A673 (cell line): ENCODE data around the gene CA5A. TPM values are rescaled to one million over a fixed set of nuclear protein-coding genes. Genes with fewer than 3 reads are reported as not detected.
"Not testable (repeated sequence)": the region's sequence is repeated elsewhere in the genome, so short reads cannot be mapped to it uniquely, and the experiment has no call there.

Experiments used
- BruUV-seq: library from RNA; stranded (reverse); fragments of 400-500 nt; replicated peaks from 2 replicates; lab custom pipeline; 2021; lab: Mats Ljungman, UMichigan
- CTCF ChIA-PET: fragments of 300-600 bp; sonication (Branson Sonifier 250); formaldehyde crosslinking; loops from one replicate; lab custom pipeline; 2022; ENCODE audit warnings: antibody characterized with exemption; lab: Charles Lee
- POLR2A ChIA-PET: fragments of 300-600 bp; sonication (Branson Sonifier 250); formaldehyde crosslinking; loops from one replicate; lab custom pipeline; 2022; ENCODE audit warnings: antibody characterized with exemption; ENCODE audit not compliant: low non-redundant PET; lab: Charles Lee
- DNase-seq: peaks from one replicate; pipeline ENCODE4 v3.0.0-alpha.2; 2015; ENCODE audit warnings: low spot score
- H3K27ac ChIP-seq: fragments of 200-600 bp; sonication (generic); 2 replicates; pipeline ENCODE4 v1.5.1; 2016; ENCODE audit warnings: mixed run types, low read depth, mild to moderate bottlenecking, mixed read lengths, antibody characterized with exemption, low read length; ENCODE audit not compliant: poor library complexity, severe bottlenecking
- H3K27me3 ChIP-seq: fragments of 200-600 bp; sonication (generic); replicated peaks from 2 replicates; pipeline ENCODE4 v1.6.1; 2017; ENCODE audit warnings: mixed run types, low read depth, mild to moderate bottlenecking, mixed read lengths, antibody characterized with exemption, low read length; ENCODE audit not compliant: insufficient read depth, poor library complexity
- H3K36me3 ChIP-seq: fragments of 200-600 bp; sonication (generic); 2 replicates; pipeline ENCODE4 v1.6.1; 2016; ENCODE audit warnings: mixed run types, mild to moderate bottlenecking, mixed read lengths, antibody characterized with exemption, low read length; ENCODE audit not compliant: insufficient read depth, poor library complexity, severe bottlenecking
- H3K4me1 ChIP-seq: fragments of 200-600 bp; sonication (generic); 2 replicates; pipeline ENCODE4 v1.6.1; 2017; ENCODE audit warnings: mixed run types, mild to moderate bottlenecking, mixed read lengths, antibody characterized with exemption, low read length; ENCODE audit not compliant: insufficient read depth, poor library complexity, severe bottlenecking
- H3K4me3 ChIP-seq: fragments of 200-600 bp; sonication (generic); 2 replicates; pipeline ENCODE4 v1.5.1; 2016; ENCODE audit warnings: low read depth, mixed run types, mild to moderate bottlenecking, mixed read lengths, low read length; ENCODE audit not compliant: poor library complexity, severe bottlenecking
- H3K9me3 ChIP-seq: fragments of 200-600 bp; sonication (generic); 2 replicates; pipeline ENCODE4 v1.6.1; 2016; ENCODE audit warnings: mixed run types, low read depth, mild to moderate bottlenecking, mixed read lengths, antibody characterized with exemption, low read length; ENCODE audit not compliant: poor library complexity, severe bottlenecking
- CTCF ChIP-seq: fragments of 300-800, 200-600 bp; sonication (generic); conservative IDR thresholded peaks from 2 replicates; pipeline ENCODE4 v1.5.1; 2017; ENCODE audit warnings: low read depth, mild to moderate bottlenecking, antibody characterized with exemption, low read length, moderate library complexity, mixed read lengths
- EZH2 ChIP-seq: fragments of 200-600 bp; sonication (generic); IDR thresholded peaks from 2 replicates; pipeline ENCODE4 v1.6.1; 2017; ENCODE audit warnings: borderline replicate concordance, low read depth, mild to moderate bottlenecking, mixed read lengths, antibody characterized with exemption, low read length; ENCODE audit not compliant: poor library complexity, severe bottlenecking
- intact Hi-C: fragments of 100-400 bp; cut with micrococcal nuclease; formaldehyde crosslinking; loops from one replicate; pipeline ENCODE4 v1.10.0; 2022; ENCODE audit not compliant: unreplicated experiment
- total RNA-seq: library from RNA; stranded (reverse); gene quantifications from 2 replicates; pipeline ENCODE4 v1.2.3, GENCODE V29; 2021

CA5A gene
- total RNA-seq, 1 experiment from 2014 or later: not detected

DNA sequence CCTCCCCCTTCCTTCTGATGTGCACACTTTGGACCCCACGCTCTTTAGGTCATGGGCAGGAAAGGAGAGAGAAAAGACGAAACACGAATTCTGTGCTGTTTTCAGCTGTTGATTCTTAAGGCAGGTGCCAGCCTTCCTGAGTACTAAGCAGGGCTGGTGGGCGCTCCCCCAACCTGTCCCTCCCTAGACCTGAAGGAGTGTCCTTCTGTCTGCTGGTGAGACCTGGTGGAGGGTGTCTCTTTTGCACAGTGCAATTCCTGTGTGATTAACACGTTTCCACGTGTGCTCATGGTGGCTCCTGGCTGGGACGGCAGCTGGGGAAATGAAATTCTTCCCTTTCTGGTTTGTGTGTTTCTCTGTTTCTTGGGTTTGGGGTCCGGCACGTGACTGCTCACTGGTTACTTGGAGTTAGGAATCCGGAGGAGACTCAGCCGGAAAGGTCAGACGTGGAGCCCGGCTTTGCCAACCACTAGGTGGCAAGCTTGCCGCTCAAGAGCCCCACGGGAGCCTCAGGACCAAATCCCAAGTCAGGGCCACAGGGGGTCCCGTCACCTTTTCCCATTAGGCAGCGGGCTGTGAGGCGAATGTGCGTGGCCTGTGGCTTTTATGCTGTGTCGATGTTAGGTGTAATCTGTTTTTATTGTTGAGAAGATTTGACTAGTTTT, 46.9 kb upstream of the CA5A start:
- peak; percentile 48 for TF ChIP-seq CTCF
- H3K4me1 ChIP-seq, H3K27me3 ChIP-seq, H3K9me3 ChIP-seq, DNase-seq, H3K27ac ChIP-seq, H3K4me3 ChIP-seq, BruUV-seq, H3K36me3 ChIP-seq, intact Hi-C loops, CTCF ChIA-PET, POLR2A ChIA-PET: not testable (repeated sequence)

DNA sequence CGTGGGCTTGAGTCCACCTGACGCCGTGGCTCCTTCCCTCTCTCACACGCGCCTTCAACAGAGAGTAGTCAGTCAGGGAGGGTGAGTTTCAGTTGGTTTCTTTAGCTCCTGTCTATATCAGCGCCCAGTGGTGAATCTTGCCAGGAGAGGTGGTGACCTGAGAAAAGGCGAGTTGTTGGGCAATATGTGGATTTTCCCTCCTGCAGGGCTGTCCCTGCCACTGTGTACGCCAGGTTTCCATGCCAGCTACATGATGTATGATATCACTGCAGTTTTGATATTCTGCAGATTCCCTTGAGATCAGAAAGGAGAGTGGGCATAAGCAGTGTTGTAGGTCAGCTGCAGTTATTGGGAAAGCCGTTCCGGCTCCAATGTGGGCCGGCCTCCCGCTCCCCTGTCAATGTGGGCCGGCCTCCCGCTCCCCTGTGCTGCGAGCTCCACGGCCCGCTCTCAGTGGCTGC, 46.3 kb upstream of the CA5A start:
- Histone ChIP-seq H3K4me3 (no peak overlapping the region), H3K27ac (no peak overlapping the region), H3K27me3 (no peaks in the 10 kb centered on the region), H3K9me3 (no peaks in the 10 kb centered on the region), H3K36me3 (no peaks in the 10 kb centered on the region), H3K4me1 (no peaks in the 10 kb centered on the region)
- no peak for TF ChIP-seq CTCF
- no peak for TF ChIP-seq EZH2
- intact Hi-C loops: no loop called here
- ChIA-PET CTCF (no interaction called here), POLR2A (no interaction called here)
- BruUV-seq: no TSS peak
- no peak for DNase-seq

- POLR2A ChIA-PET, CTCF ChIA-PET, DNase-seq, H3K4me1 ChIP-seq, H3K4me3 ChIP-seq, BruUV-seq, H3K27me3 ChIP-seq, intact Hi-C loops, H3K27ac ChIP-seq, H3K36me3 ChIP-seq, H3K9me3 ChIP-seq: not testable (repeated sequence)
Measured at GRCh38 chr16:87981376-87981775, 45.0 kb upstream of the CA5A start.

GRCh38 chr16:87979911-87980630, 43.7 kb upstream of the CA5A start:
- DNase-seq, H3K9me3 ChIP-seq, H3K4me1 ChIP-seq, H3K27ac ChIP-seq, BruUV-seq, intact Hi-C loops, H3K36me3 ChIP-seq, H3K27me3 ChIP-seq, POLR2A ChIA-PET, H3K4me3 ChIP-seq, CTCF ChIA-PET: not testable (repeated sequence)
